ENCODE data around the gene NRG3.

NRG3 gene

GRCh38 chr10:82924711-82925110 lies 1049.7 kb downstream of the NRG3 start:
- H3K4me3 ChIP-seq (ENCODE audit: low read depth in 1 of 2, low read length in 2 of 2) = no peak overlapping the region

GRCh38 chr10:82925547-82925946 lies 1050.6 kb downstream of the NRG3 start:
- no peaks in the 10 kb centered on the region for H3K4me1 ChIP-seq (ENCODE audit: control insufficient read depth in 1 of 2, insufficient read depth in 2 of 2, low read length in 2 of 2)
- H3K4me3 ChIP-seq (ENCODE audit: low read depth in 1 of 2, low read length in 2 of 2) = no peak overlapping the region
- no peak overlapping the region for H3K27ac ChIP-seq (ENCODE audit: low read depth, low read length)
- H3K27me3 ChIP-seq (ENCODE audit: control insufficient read depth in 1 of 2, insufficient read depth in 2 of 2, low read length in 2 of 2) = no peaks in the 10 kb centered on the region
- no peaks in the 10 kb centered on the region for H3K9me3 ChIP-seq (ENCODE audit: control insufficient read depth in 1 of 2, low read length in 2 of 2)
- H3K9ac ChIP-seq (ENCODE audit: low read depth in 1 of 2, low read length in 2 of 2) = no peak overlapping the region
- H3K36me3 ChIP-seq (ENCODE audit: control insufficient read depth in 1 of 2, insufficient read depth in 2 of 2, low read length in 2 of 2) = no peaks in the 10 kb centered on the region

More at GRCh38 chr10:82924711-82925110, 1049.7 kb downstream of the NRG3 start:
- H3K27me3 ChIP-seq (ENCODE audit: control insufficient read depth in 1 of 2, insufficient read depth in 2 of 2, low read length in 2 of 2) = no peaks in the 10 kb centered on the region
- H3K9ac ChIP-seq (ENCODE audit: low read depth in 1 of 2, low read length in 2 of 2) = no peak overlapping the region
- H3K36me3 ChIP-seq (ENCODE audit: control insufficient read depth in 1 of 2, insufficient read depth in 2 of 2, low read length in 2 of 2) = no peaks in the 10 kb centered on the region
- no peaks in the 10 kb centered on the region for H3K9me3 ChIP-seq (ENCODE audit: control insufficient read depth in 1 of 2, low read length in 2 of 2)
- no peaks in the 10 kb centered on the region for H3K4me1 ChIP-seq (ENCODE audit: control insufficient read depth in 1 of 2, insufficient read depth in 2 of 2, low read length in 2 of 2)
- H3K27ac ChIP-seq (ENCODE audit: low read depth, low read length) = no peak overlapping the region

GRCh38 chr10:82932451-82932850 lies 1057.5 kb downstream of the NRG3 start:
- no peaks in the 10 kb centered on the region for H3K36me3 ChIP-seq (ENCODE audit: control insufficient read depth in 1 of 2, insufficient read depth in 2 of 2, low read length in 2 of 2)

GRCh38 chr10:82934429-82934828 lies 1059.4 kb downstream of the NRG3 start:
- Histone ChIP-seq H3K9ac (ENCODE audit: low read depth in 1 of 2, low read length in 2 of 2) (no peak overlapping the region), H3K36me3 (ENCODE audit: control insufficient read depth in 1 of 2, insufficient read depth in 2 of 2, low read length in 2 of 2) (no peaks in the 10 kb centered on the region), H3K4me3 (ENCODE audit: low read depth in 1 of 2, low read length in 2 of 2) (no peak overlapping the region), H3K9me3 (ENCODE audit: control insufficient read depth in 1 of 2, low read length in 2 of 2) (no peaks in the 10 kb centered on the region), H3K4me1 (ENCODE audit: control insufficient read depth in 1 of 2, insufficient read depth in 2 of 2, low read length in 2 of 2) (no peaks in the 10 kb centered on the region), H3K27me3 (ENCODE audit: control insufficient read depth in 1 of 2, insufficient read depth in 2 of 2, low read length in 2 of 2) (no peaks in the 10 kb centered on the region), H3K27ac (ENCODE audit: low read depth, low read length) (no peak overlapping the region)

More at GRCh38 chr10:82932451-82932850, 1057.5 kb downstream of the NRG3 start:
- Histone ChIP-seq H3K9me3 (ENCODE audit: control insufficient read depth in 1 of 2, low read length in 2 of 2) (no peaks in the 10 kb centered on the region), H3K27me3 (ENCODE audit: control insufficient read depth in 1 of 2, insufficient read depth in 2 of 2, low read length in 2 of 2) (no peaks in the 10 kb centered on the region), H3K4me1 (ENCODE audit: control insufficient read depth in 1 of 2, insufficient read depth in 2 of 2, low read length in 2 of 2) (no peaks in the 10 kb centered on the region), H3K9ac (ENCODE audit: low read depth in 1 of 2, low read length in 2 of 2) (no peak overlapping the region), H3K4me3 (ENCODE audit: low read depth in 1 of 2, low read length in 2 of 2) (no peak overlapping the region), H3K27ac (ENCODE audit: low read depth, low read length) (no peak overlapping the region)

GRCh38 chr10:82934947-82935346 lies 1060.0 kb downstream of the NRG3 start:
- Histone ChIP-seq H3K4me1 (ENCODE audit: control insufficient read depth in 1 of 2, insufficient read depth in 2 of 2, low read length in 2 of 2) (no peaks in the 10 kb centered on the region), H3K27ac (ENCODE audit: low read depth, low read length) (no peak overlapping the region), H3K36me3 (ENCODE audit: control insufficient read depth in 1 of 2, insufficient read depth in 2 of 2, low read length in 2 of 2) (no peaks in the 10 kb centered on the region), H3K9me3 (ENCODE audit: control insufficient read depth in 1 of 2, low read length in 2 of 2) (no peaks in the 10 kb centered on the region), H3K4me3 (ENCODE audit: low read depth in 1 of 2, low read length in 2 of 2) (no peak overlapping the region), H3K9ac (ENCODE audit: low read depth in 1 of 2, low read length in 2 of 2) (no peak overlapping the region), H3K27me3 (ENCODE audit: control insufficient read depth in 1 of 2, insufficient read depth in 2 of 2, low read length in 2 of 2) (no peaks in the 10 kb centered on the region)

GRCh38 chr10:82938331-82938730 lies 1063.3 kb downstream of the NRG3 start:
- H3K36me3 ChIP-seq (ENCODE audit: control insufficient read depth in 1 of 2, insufficient read depth in 2 of 2, low read length in 2 of 2) = no peaks in the 10 kb centered on the region

GRCh38 chr10:82942286-82943099 lies 1067.5 kb downstream of the NRG3 start:
- Histone ChIP-seq H3K4me3 (ENCODE audit: low read depth in 1 of 2, low read length in 2 of 2) (no peak overlapping the region), H3K9me3 (ENCODE audit: control insufficient read depth in 1 of 2, low read length in 2 of 2) (no peaks in the 10 kb centered on the region), H3K9ac (ENCODE audit: low read depth in 1 of 2, low read length in 2 of 2) (no peak overlapping the region), H3K27me3 (ENCODE audit: control insufficient read depth in 1 of 2, insufficient read depth in 2 of 2, low read length in 2 of 2) (no peaks in the 10 kb centered on the region), H3K27ac (ENCODE audit: low read depth, low read length) (no peak overlapping the region), H3K4me1 (ENCODE audit: control insufficient read depth in 1 of 2, insufficient read depth in 2 of 2, low read length in 2 of 2) (no peaks in the 10 kb centered on the region), H3K36me3 (ENCODE audit: control insufficient read depth in 1 of 2, insufficient read depth in 2 of 2, low read length in 2 of 2) (no peaks in the 10 kb centered on the region)

More at GRCh38 chr10:82938331-82938730, 1063.3 kb downstream of the NRG3 start:
- Histone ChIP-seq H3K27ac (ENCODE audit: low read depth, low read length) (no peak overlapping the region), H3K27me3 (ENCODE audit: control insufficient read depth in 1 of 2, insufficient read depth in 2 of 2, low read length in 2 of 2) (no peaks in the 10 kb centered on the region), H3K4me3 (ENCODE audit: low read depth in 1 of 2, low read length in 2 of 2) (no peak overlapping the region), H3K4me1 (ENCODE audit: control insufficient read depth in 1 of 2, insufficient read depth in 2 of 2, low read length in 2 of 2) (no peaks in the 10 kb centered on the region), H3K9me3 (ENCODE audit: control insufficient read depth in 1 of 2, low read length in 2 of 2) (no peaks in the 10 kb centered on the region), H3K9ac (ENCODE audit: low read depth in 1 of 2, low read length in 2 of 2) (no peak overlapping the region)

GRCh38 chr10:82943142-82943541 lies 1068.1 kb downstream of the NRG3 start:
- no peaks in the 10 kb centered on the region for H3K36me3 ChIP-seq (ENCODE audit: control insufficient read depth in 1 of 2, insufficient read depth in 2 of 2, low read length in 2 of 2)
- no peak overlapping the region for H3K27ac ChIP-seq (ENCODE audit: low read depth, low read length)
- no peaks in the 10 kb centered on the region for H3K27me3 ChIP-seq (ENCODE audit: control insufficient read depth in 1 of 2, insufficient read depth in 2 of 2, low read length in 2 of 2)
- no peaks in the 10 kb centered on the region for H3K4me1 ChIP-seq (ENCODE audit: control insufficient read depth in 1 of 2, insufficient read depth in 2 of 2, low read length in 2 of 2)
- H3K9ac ChIP-seq (ENCODE audit: low read depth in 1 of 2, low read length in 2 of 2) = no peak overlapping the region
- H3K9me3 ChIP-seq (ENCODE audit: control insufficient read depth in 1 of 2, low read length in 2 of 2) = no peaks in the 10 kb centered on the region
- H3K4me3 ChIP-seq (ENCODE audit: low read depth in 1 of 2, low read length in 2 of 2) = no peak overlapping the region

- Histone ChIP-seq H3K36me3 (ENCODE audit: control insufficient read depth in 1 of 2, insufficient read depth in 2 of 2, low read length in 2 of 2) (no peaks in the 10 kb centered on the region), H3K9ac (ENCODE audit: low read depth in 1 of 2, low read length in 2 of 2) (no peak overlapping the region), H3K9me3 (ENCODE audit: control insufficient read depth in 1 of 2, low read length in 2 of 2) (no peaks in the 10 kb centered on the region), H3K27me3 (ENCODE audit: control insufficient read depth in 1 of 2, insufficient read depth in 2 of 2, low read length in 2 of 2) (no peaks in the 10 kb centered on the region), H3K4me1 (ENCODE audit: control insufficient read depth in 1 of 2, insufficient read depth in 2 of 2, low read length in 2 of 2) (no peaks in the 10 kb centered on the region), H3K4me3 (ENCODE audit: low read depth in 1 of 2, low read length in 2 of 2) (no peak overlapping the region), H3K27ac (ENCODE audit: low read depth, low read length) (no peak overlapping the region)
Measured at GRCh38 chr10:82949816-82950575, 1075.0 kb downstream of the NRG3 start.

GRCh38 chr10:82953331-82953730 lies 1078.3 kb downstream of the NRG3 start:
- H3K27ac ChIP-seq (ENCODE audit: low read depth, low read length) = no peak overlapping the region
- no peak overlapping the region for H3K4me3 ChIP-seq (ENCODE audit: low read depth in 1 of 2, low read length in 2 of 2)
- no peaks in the 10 kb centered on the region for H3K36me3 ChIP-seq (ENCODE audit: control insufficient read depth in 1 of 2, insufficient read depth in 2 of 2, low read length in 2 of 2)
- H3K4me1 ChIP-seq (ENCODE audit: control insufficient read depth in 1 of 2, insufficient read depth in 2 of 2, low read length in 2 of 2) = no peaks in the 10 kb centered on the region
- no peak overlapping the region for H3K9ac ChIP-seq (ENCODE audit: low read depth in 1 of 2, low read length in 2 of 2)
- no peaks in the 10 kb centered on the region for H3K9me3 ChIP-seq (ENCODE audit: control insufficient read depth in 1 of 2, low read length in 2 of 2)
- no peaks in the 10 kb centered on the region for H3K27me3 ChIP-seq (ENCODE audit: control insufficient read depth in 1 of 2, insufficient read depth in 2 of 2, low read length in 2 of 2)

All from duodenal mucosa (tissue), 2 donors.